ENCODE results near the gene CENPQ.

The CENPQ gene

DNA sequence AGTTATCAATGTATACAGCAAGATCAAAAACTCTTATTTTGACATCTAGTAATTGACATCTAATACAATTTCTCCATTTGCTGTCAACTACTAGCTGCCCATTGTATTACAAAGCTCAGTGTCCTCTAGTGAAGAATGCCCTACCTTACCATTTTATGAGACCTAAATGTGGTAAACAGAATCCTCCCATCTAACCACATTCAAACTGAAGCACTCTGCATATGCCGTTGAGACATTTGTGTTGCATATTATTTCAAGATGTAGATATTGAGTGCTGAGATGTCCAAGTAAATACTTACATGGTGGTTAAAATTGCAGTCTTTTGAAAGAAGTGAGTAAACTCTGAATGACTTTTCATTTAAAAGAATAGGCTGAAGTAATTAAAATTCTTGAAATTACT lies 36.0 kb downstream of the CENPQ start:
- no peak for DNase-seq (ENCODE audit: low read depth, low spot score)
- H3K4me3 ChIP-seq (ENCODE audit: low read depth, low read length) = no peak overlapping the region
- TF ChIP-seq, protein P1, sequence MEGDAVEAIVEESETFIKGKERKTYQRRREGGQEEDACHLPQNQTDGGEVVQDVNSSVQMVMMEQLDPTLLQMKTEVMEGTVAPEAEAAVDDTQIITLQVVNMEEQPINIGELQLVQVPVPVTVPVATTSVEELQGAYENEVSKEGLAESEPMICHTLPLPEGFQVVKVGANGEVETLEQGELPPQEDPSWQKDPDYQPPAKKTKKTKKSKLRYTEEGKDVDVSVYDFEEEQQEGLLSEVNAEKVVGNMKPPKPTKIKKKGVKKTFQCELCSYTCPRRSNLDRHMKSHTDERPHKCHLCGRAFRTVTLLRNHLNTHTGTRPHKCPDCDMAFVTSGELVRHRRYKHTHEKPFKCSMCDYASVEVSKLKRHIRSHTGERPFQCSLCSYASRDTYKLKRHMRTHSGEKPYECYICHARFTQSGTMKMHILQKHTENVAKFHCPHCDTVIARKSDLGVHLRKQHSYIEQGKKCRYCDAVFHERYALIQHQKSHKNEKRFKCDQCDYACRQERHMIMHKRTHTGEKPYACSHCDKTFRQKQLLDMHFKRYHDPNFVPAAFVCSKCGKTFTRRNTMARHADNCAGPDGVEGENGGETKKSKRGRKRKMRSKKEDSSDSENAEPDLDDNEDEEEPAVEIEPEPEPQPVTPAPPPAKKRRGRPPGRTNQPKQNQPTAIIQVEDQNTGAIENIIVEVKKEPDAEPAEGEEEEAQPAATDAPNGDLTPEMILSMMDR (IDR thresholded peaks at IDR 0.05; ENCODE audit: low read depth, low read length) = no peak
- in situ Hi-C loops (cut with HindIII; ENCODE audit: low sequenced_read_pairs) = no loop called here

DNA sequence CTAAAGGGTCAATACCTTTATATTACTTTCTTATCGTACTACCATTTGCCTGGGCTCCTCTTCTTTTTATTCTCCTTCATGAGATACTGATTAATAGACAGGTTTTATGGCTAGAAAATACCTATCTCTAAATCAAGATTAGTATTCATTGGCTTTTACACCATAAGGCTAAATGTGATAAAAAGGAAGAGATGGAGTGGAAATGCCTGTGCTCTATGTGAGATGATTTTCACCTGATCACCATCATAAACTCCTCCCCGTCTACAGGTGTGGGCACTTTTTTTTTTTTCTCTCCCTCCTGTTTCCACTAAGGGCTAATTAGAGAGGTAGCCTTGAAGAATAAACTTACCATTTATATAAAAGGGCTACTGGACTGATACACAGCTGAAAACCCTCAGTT lies 36.5 kb downstream of the CENPQ start, which contains the start of gene GLYATL3:
Gene GLYATL3 (plus strand): TSS at position 301 of the 400 bp plus-strand sequence. CDS start 12,068 bp downstream, outside the sequence.
- DNase-seq (ENCODE audit: low read depth, low spot score) = no peak
- TF ChIP-seq, protein P1 (IDR thresholded peaks at IDR 0.05; ENCODE audit: low read depth, low read length) = no peak
- H3K4me3 ChIP-seq (ENCODE audit: low read depth, low read length) = no peak within 1 kb of the TSS
- in situ Hi-C loops (cut with HindIII; ENCODE audit: low sequenced_read_pairs) = no loop called here

DNA sequence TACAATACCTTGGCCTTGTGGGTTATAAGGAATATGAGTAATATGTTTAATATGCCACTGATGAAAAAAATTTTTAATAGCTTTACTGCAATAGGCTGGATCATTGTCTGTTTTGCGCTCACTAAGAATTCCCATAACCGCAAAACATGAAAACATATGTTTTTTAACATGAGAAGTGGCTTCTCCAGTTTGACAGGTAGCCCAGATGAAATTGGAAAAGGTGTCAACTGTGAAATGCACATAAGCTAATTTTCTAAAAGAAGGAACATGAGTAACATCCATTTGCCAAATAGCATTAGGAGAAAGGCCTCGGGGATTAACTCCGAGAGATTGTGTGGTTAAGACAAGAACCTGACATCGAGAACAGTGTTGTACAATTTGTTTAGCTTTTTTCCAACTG lies 41.5 kb downstream of the CENPQ start:
- DNase-seq (ENCODE audit: low read depth, low spot score) = no peak
- in situ Hi-C loops (cut with HindIII; ENCODE audit: low sequenced_read_pairs) = no loop called here
- H3K4me3 ChIP-seq (ENCODE audit: low read depth, low read length) = no peak overlapping the region
- TF ChIP-seq, protein P1 (IDR thresholded peaks at IDR 0.05; ENCODE audit: low read depth, low read length) = no peak

DNA sequence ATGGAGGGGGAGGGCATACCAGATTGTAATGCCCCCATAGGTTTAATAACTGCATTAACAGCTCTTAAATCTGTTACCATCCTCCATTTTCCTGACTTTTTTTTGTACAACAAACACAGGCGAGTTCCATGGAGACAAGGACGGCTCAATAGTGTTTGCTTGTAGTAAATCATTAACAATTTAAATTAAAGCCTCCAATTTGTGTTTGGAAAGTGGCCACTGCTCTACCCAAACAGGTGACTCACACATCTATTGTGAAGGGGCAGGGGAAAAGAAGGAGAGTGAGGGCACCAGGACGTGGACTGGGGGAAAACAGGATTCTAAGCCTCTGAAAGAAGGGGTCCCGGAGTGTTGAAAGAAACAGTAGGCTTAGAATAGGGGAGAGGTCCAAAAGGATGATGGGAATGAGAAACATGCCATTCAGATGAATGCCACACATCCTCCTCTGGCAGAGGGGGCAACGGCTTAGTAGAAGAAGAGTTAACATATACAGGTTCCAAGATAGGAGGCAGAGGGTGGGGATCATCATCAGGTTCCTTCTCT lies 43.5 kb downstream of the CENPQ start:
- H3K4me3 ChIP-seq (ENCODE audit: low read depth, low read length) = no peak overlapping the region
- TF ChIP-seq, protein P1 (IDR thresholded peaks at IDR 0.05; ENCODE audit: low read depth, low read length) = no peak
- in situ Hi-C loops (cut with HindIII; ENCODE audit: low sequenced_read_pairs) = no loop called here
- no peak for DNase-seq (ENCODE audit: low read depth, low spot score)

DNA sequence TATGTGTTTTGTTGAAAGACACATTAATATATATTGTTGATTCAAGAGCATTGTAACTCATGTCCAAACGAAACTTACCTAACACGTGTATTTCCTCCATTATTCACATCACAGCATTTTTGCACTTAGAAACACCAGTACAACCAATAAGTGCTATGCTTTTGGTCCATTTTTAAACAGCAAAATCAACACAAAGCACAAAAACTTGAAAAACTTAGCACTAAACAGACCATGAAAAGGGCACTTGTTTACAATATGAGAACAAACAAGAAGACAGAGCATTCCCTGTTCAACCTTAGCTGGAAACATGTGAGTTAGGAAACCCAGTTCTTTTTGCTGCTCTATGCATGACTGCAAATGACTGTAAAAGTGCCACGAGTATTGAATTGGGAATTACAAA lies 46.2 kb downstream of the CENPQ start:
- in situ Hi-C loops (cut with HindIII; ENCODE audit: low sequenced_read_pairs) = no loop called here
- TF ChIP-seq, protein P1 (IDR thresholded peaks at IDR 0.05; ENCODE audit: low read depth, low read length) = no peak
- H3K4me3 ChIP-seq (ENCODE audit: low read depth, low read length) = no peak overlapping the region
- no peak for DNase-seq (ENCODE audit: low read depth, low spot score)

DNA sequence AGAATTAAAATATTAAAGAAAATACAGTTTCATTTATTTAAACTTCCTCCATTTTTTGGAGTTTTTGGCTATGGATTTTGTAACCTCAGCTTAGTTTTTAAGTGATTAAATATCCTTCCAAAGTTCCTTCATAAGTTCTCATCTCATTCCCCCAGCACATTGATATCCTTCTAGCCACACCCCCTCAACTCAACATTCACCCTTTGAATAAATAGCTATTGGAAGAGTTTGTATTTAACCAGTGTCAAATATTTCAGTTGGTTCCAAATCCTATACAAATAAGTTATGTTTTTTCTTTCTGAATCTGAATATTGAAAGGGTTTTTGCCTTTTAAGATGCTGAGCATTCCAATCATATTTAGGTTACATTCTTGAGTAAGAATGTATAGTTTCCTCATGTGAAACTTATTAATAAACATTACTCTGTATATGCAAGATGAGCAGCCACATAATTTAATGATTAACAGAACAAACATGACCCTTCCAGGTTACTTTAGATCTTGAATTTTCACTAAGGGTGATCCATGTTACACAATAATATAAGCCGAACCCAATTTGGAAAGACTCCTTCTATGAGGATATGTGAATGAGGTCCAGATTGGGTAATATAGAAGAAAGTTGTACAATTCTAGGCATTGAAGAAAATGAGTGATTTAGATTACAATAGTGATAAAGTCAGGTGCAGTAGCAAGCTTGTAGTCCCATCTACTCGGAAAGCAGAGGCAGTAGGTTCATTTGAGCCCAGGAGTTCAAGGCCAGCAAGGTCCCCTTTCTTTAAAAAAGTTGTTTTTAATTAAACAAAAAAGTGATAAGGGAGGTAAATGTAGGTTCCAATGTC lies 50.2 kb downstream of the CENPQ start:
- in situ Hi-C loops (cut with HindIII; ENCODE audit: low sequenced_read_pairs) = no loop called here

More for the DNA sequence above, 50.2 kb downstream of the CENPQ start:
- TF ChIP-seq, protein P1 (IDR thresholded peaks at IDR 0.05; ENCODE audit: low read depth, low read length) = no peak
- H3K4me3 ChIP-seq (ENCODE audit: low read depth, low read length) = no peak overlapping the region
- no peak for DNase-seq (ENCODE audit: low read depth, low spot score)
